PC-3 (cell line): ENCODE measurements around the gene PRMT3.

Experiments used
- EZH2 ChIP-seq: fragments of 300-600 bp; sonication (generic); IDR thresholded peaks from one replicate; pipeline ENCODE4 v1.6.1; 2017; ENCODE audit warnings: antibody characterized with exemption, mild to moderate bottlenecking, low read length; ENCODE audit not compliant: unreplicated experiment
- EZH2phosphoT487 ChIP-seq: fragments of 300-600 bp; sonication (generic); IDR thresholded peaks from 2 replicates; pipeline ENCODE4 v1.6.1; 2018; ENCODE audit warnings: mild to moderate bottlenecking, antibody characterized with exemption, low read length, borderline replicate concordance
- TF ChIP-seq, protein P1 (sequence below): fragments of 300-600 bp; sonication (generic); conservative IDR thresholded peaks from 2 replicates; pipeline ENCODE4 v1.5.1; 2017; ENCODE audit warnings: antibody characterized with exemption, low read depth, mild to moderate bottlenecking, low read length

DNA sequence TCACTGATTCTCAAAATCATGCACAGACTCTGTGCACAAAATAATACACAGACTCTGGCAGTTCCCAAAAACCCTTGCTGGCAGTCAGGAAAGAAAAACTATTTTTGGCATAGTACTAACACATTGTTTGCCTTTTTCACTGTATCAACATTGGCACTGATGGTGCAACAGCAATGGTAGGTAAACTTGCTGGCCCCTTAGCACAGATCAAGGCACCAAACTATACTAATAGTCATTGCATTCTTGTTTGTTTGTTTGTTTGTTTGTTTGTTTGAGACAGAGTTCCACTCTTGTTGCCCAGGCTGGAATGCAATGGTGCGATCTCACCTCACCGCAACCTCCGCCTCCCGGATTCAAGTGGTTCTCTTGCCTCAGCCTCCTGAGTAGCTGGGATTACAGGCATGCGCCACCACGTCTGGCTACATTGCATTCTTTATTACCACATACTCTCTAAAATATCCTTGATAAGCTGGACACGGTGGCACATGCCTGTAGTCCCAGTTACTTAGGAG is 130.9 kb downstream of the PRMT3 start:
- TF ChIP-seq, protein P1, sequence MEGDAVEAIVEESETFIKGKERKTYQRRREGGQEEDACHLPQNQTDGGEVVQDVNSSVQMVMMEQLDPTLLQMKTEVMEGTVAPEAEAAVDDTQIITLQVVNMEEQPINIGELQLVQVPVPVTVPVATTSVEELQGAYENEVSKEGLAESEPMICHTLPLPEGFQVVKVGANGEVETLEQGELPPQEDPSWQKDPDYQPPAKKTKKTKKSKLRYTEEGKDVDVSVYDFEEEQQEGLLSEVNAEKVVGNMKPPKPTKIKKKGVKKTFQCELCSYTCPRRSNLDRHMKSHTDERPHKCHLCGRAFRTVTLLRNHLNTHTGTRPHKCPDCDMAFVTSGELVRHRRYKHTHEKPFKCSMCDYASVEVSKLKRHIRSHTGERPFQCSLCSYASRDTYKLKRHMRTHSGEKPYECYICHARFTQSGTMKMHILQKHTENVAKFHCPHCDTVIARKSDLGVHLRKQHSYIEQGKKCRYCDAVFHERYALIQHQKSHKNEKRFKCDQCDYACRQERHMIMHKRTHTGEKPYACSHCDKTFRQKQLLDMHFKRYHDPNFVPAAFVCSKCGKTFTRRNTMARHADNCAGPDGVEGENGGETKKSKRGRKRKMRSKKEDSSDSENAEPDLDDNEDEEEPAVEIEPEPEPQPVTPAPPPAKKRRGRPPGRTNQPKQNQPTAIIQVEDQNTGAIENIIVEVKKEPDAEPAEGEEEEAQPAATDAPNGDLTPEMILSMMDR, result no peak
- no peak for TF ChIP-seq EZH2phosphoT487
- TF ChIP-seq EZH2, result no peak
